Endothelial cell of umbilical vein (primary cell): ENCODE data around the gene BLACAT1. TPM values are rescaled to one million over a fixed set of nuclear protein-coding genes. Genes with fewer than 3 reads are reported as not detected.

Experiments
- BruUV-seq: library from RNA; stranded (reverse); fragments of 400-500 nt; replicated peaks from 2 replicates; lab custom pipeline; 2021; lab: Mats Ljungman, UMichigan
- CTCF ChIA-PET: fragments of 300-600, 350-600 bp; sonication (Branson Sonifier 250); formaldehyde crosslinking; loops from one replicate; lab custom pipeline; 2021; ENCODE audit warnings: antibody characterized with exemption, inconsistent platforms; lab: Charles Lee
- POLR2A ChIA-PET: fragments of 300-600, 350-600 bp; sonication (Branson Sonifier 250); formaldehyde crosslinking; loops from one replicate; lab custom pipeline; 2021; ENCODE audit warnings: antibody characterized with exemption, inconsistent platforms; lab: Charles Lee
- DNase-seq: peaks from one replicate; pipeline ENCODE4 v3.0.0-alpha.2; 2011; ENCODE audit warnings: low read depth, low spot score
- FAIRE-seq: peaks from 2 replicates; lab custom pipeline; 2011; peaks lifted over from hg19 to GRCh38; lab: Jason Lieb, UNC
- H2AFZ ChIP-seq: 2 replicates; pipeline ENCODE4 v1.6.0; 2012; ENCODE audit warnings: low read depth, low read length, control low read depth, inconsistent platforms
- H3K27ac ChIP-seq: 2 replicates; pipeline ENCODE4 v1.5.1; 2011; ENCODE audit warnings: low read depth, mild to moderate bottlenecking, control low read depth, low read length, moderate library complexity; ENCODE audit not compliant: insufficient read depth
- H3K27me3 ChIP-seq, 2 experiments: 2 replicates each; pipeline versions ENCODE4 v1.6.0 to v1.6.1; 2011; ENCODE audit warnings: low read length in 2 of 2, mixed read lengths in 1 of 2; ENCODE audit not compliant: control insufficient read depth in 2 of 2, insufficient read depth in 2 of 2
- H3K36me3 ChIP-seq, 2 experiments: 2 replicates in 1 of 2; 3 replicates in 1 of 2; pipeline ENCODE4 v1.5.1; 2011; ENCODE audit warnings: low read length in 2 of 2, mild to moderate bottlenecking in 1 of 2, moderate library complexity in 1 of 2; ENCODE audit not compliant: control insufficient read depth in 2 of 2, insufficient read depth in 2 of 2; ENCODE audit errors: extremely low read depth in 1 of 2
- H3K4me1 ChIP-seq: 3 replicates; pipeline ENCODE4 v1.5.1; 2011; ENCODE audit warnings: mild to moderate bottlenecking, low read length; ENCODE audit not compliant: control insufficient read depth, insufficient read depth; ENCODE audit errors: extremely low read depth
- H3K4me2 ChIP-seq: 2 replicates; pipeline ENCODE4 v1.6.1; 2011; ENCODE audit warnings: low read length, control low read depth, mixed read lengths; ENCODE audit not compliant: insufficient read depth
- H3K4me3 ChIP-seq, 3 experiments: fragments of 200-600 bp in 1 of 3; sonication (generic), shearing (Covaris generic) in 1 of 3; replicated peaks in 1 of 3; 2 replicates each; pipeline ENCODE4 v1.5.1; 2011 to 2016; ENCODE audit warnings: control low read depth in 3 of 3, low read length in 3 of 3, mild to moderate bottlenecking in 2 of 3, inconsistent platforms in 1 of 3, low read depth in 1 of 3, moderate library complexity in 1 of 3; ENCODE audit not compliant: insufficient read depth in 1 of 3
- H3K79me2 ChIP-seq: 2 replicates; pipeline ENCODE4 v1.6.0; 2012; ENCODE audit warnings: low read length, inconsistent platforms; ENCODE audit not compliant: control insufficient read depth, insufficient read depth
- H3K9ac ChIP-seq: replicated peaks from 2 replicates; pipeline ENCODE3; 2011; ENCODE audit warnings: low read length, control low read depth; ENCODE audit not compliant: insufficient read depth; ENCODE audit errors: extremely low read depth
- H3K9me1 ChIP-seq: replicated peaks from 3 replicates; pipeline ENCODE4 v1.6.0; 2011; ENCODE audit warnings: mild to moderate bottlenecking, low read length; ENCODE audit not compliant: control insufficient read depth, insufficient read depth; ENCODE audit errors: extremely low read depth
- H3K9me3 ChIP-seq: replicated peaks from 2 replicates; pipeline ENCODE4 v1.5.1; 2012; ENCODE audit warnings: low read length, inconsistent platforms; ENCODE audit not compliant: control insufficient read depth, insufficient read depth
- H4K20me1 ChIP-seq: replicated peaks from 2 replicates; pipeline ENCODE3; 2011; ENCODE audit warnings: mild to moderate bottlenecking, low read length; ENCODE audit not compliant: control insufficient read depth, insufficient read depth; ENCODE audit errors: extremely low read depth
- EZH2 ChIP-seq: IDR thresholded peaks from 2 replicates; pipeline ENCODE4 v1.6.1; 2012; ENCODE audit warnings: borderline replicate concordance, low read depth, mild to moderate bottlenecking, moderate library complexity, low read length, inconsistent platforms; ENCODE audit not compliant: severe bottlenecking
- FOS ChIP-seq: IDR thresholded peaks from 2 replicates; pipeline ENCODE4 v1.6.1; 2011; ENCODE audit warnings: mild to moderate bottlenecking, low read length, moderate library complexity, borderline replicate concordance; ENCODE audit not compliant: insufficient read depth
- GATA2 ChIP-seq: IDR thresholded peaks from 2 replicates; pipeline ENCODE4 v1.7.0; 2011; ENCODE audit warnings: low read depth, mild to moderate bottlenecking, moderate library complexity, mixed read lengths, low read length; ENCODE audit not compliant: insufficient read length, insufficient read depth
- JUN ChIP-seq: IDR thresholded peaks from 2 replicates; pipeline ENCODE4 v1.6.1; 2011; ENCODE audit warnings: borderline replicate concordance, low read depth; ENCODE audit not compliant: insufficient read length, insufficient read depth
- MYC ChIP-seq: IDR thresholded peaks from one replicate; pipeline ENCODE4 v1.6.1; 2011; ENCODE audit warnings: mild to moderate bottlenecking, low read depth, low read length
- POLR2A ChIP-seq: IDR thresholded peaks from 2 replicates; pipeline ENCODE4 v1.6.1; 2012; ENCODE audit warnings: low read depth, mild to moderate bottlenecking, control low read depth, low read length
- POLR2AphosphoS5 ChIP-seq: IDR thresholded peaks from 2 replicates; pipeline ENCODE4 v1.6.1; 2012; ENCODE audit warnings: low read depth, mild to moderate bottlenecking, control low read depth, low read length, moderate library complexity; ENCODE audit not compliant: insufficient read depth
- dilution Hi-C: fragments of 300-500 bp; cut with MboI; formaldehyde crosslinking; loops from one replicate; pipeline ENCODE4 v1.15.0; 2019; ENCODE audit warnings: low sequenced_read_pairs; ENCODE audit not compliant: extremely low pct_ligation_motif_present
- intact Hi-C: fragments of 100-400 bp; cut with micrococcal nuclease; formaldehyde crosslinking; loops from one replicate; pipeline ENCODE4 v1.10.0; 2022
- polyA plus RNA-seq, 4 experiments: library from polyadenylated mRNA; depleted of rRNA in 3 of 4; stranded (reverse) in 3 of 4; unstranded in 1 of 4; fragments of >200 nt; gene quantifications; 2 replicates each; pipeline versions ENCODE4 v1.2.1 to v1.2.3, GENCODE V29; 2011 to 2012; ENCODE audit warnings: missing spikeins in 1 of 4
- total RNA-seq: library from RNA; stranded (reverse); gene quantifications from 2 replicates; pipeline ENCODE4 v1.2.3, GENCODE V29; 2021
- TF ChIP-seq, protein P1 (sequence below), 2 donors: IDR thresholded peaks; 1 replicate in 1 of 2; 2 replicates in 1 of 2; pipeline ENCODE4 v1.5.1; 2011; ENCODE audit warnings: low read length in 2 of 2, mild to moderate bottlenecking in 2 of 2, moderate library complexity in 2 of 2, control low read depth in 1 of 2, inconsistent platforms in 1 of 2, low read depth in 1 of 2; ENCODE audit not compliant: insufficient read depth in 1 of 2; ENCODE audit errors: extremely low read depth in 1 of 2
- TF ChIP-seq, protein P2 (sequence below): IDR thresholded peaks from 2 replicates; pipeline ENCODE4 v1.6.1; 2011; ENCODE audit not compliant: insufficient read depth, insufficient read length

Gene BLACAT1
- total and polyA plus RNA-seq, 2 donors (not counting 3 experiments of a cell fraction or from before 2014, with no cell fraction given): not detected

DNA sequence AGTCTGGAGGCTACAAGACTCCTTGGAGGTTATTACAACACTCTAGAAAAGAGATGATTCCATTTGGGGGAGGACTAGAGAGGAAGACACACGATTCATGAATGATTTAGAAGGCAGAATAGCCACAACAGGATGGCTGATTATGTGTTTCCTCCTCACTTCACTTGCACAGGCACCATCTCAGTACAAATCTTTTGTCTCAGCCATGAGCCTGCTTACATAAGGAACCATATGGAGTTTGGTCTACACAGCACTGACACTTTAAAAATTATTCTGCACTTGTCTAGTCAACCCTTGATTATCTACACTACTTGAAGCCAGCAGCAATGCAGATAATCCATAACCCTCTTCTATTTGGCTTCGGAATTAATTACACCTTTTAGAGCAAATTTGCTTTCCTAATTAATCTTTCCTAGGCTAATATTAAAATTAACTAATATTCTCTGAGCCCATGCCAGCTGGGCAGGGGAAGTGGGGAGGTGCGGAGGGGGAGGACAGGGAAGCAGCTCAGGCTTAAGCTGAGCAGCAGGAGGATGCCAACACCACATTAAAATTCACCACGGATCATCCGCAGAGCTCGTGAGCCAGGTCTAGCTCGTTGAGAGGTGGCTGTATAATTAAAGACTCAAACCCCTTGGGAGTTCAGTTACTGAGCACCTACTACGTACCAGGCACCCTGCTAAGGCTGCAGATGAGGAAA lies 30.8 kb downstream of the BLACAT1 start:
- DNase-seq: no peak
- no TSS peak for BruUV-seq
- Histone ChIP-seq H3K4me2 (no peak overlapping the region), H3K27ac (no peak overlapping the region), H3K9me3 (no peaks in the 10 kb centered on the region), H3K4me1 (no peaks in the 10 kb centered on the region), H3K79me2 (no peaks in the 10 kb centered on the region), H3K9ac (no peak overlapping the region), H2AFZ (no peak overlapping the region), H3K4me3 (no peak overlapping the region), H3K36me3 (no peaks in the 10 kb centered on the region), H3K27me3 (peaks cover 39 to 43% of the 10 kb centered on the region in 2 experiments), H4K20me1 (no peaks in the 10 kb centered on the region), H3K9me1 (no peaks in the 10 kb centered on the region)
- no peak for FAIRE-seq
- no peak for TF ChIP-seq GATA2
- no peak for TF ChIP-seq POLR2AphosphoS5
- TF ChIP-seq, protein P1, sequence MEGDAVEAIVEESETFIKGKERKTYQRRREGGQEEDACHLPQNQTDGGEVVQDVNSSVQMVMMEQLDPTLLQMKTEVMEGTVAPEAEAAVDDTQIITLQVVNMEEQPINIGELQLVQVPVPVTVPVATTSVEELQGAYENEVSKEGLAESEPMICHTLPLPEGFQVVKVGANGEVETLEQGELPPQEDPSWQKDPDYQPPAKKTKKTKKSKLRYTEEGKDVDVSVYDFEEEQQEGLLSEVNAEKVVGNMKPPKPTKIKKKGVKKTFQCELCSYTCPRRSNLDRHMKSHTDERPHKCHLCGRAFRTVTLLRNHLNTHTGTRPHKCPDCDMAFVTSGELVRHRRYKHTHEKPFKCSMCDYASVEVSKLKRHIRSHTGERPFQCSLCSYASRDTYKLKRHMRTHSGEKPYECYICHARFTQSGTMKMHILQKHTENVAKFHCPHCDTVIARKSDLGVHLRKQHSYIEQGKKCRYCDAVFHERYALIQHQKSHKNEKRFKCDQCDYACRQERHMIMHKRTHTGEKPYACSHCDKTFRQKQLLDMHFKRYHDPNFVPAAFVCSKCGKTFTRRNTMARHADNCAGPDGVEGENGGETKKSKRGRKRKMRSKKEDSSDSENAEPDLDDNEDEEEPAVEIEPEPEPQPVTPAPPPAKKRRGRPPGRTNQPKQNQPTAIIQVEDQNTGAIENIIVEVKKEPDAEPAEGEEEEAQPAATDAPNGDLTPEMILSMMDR (IDR thresholded peaks at IDR 0.05; ENCODE audit: extremely low read depth in 1 of 2, insufficient read depth in 1 of 2, low read depth in 1 of 2, low read length in 2 of 2): no peak
- TF ChIP-seq JUN: no peak
- TF ChIP-seq, protein P2, sequence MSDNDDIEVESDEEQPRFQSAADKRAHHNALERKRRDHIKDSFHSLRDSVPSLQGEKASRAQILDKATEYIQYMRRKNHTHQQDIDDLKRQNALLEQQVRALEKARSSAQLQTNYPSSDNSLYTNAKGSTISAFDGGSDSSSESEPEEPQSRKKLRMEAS: no peak
- TF ChIP-seq EZH2: no peak
- no peak for TF ChIP-seq FOS
- TF ChIP-seq MYC: no peak
- TF ChIP-seq POLR2A: no peak
- dilution Hi-C loops: no loop called here
- POLR2A ChIA-PET: no interaction called here
- intact Hi-C loops: no loop called here
- CTCF ChIA-PET: interaction anchor here (1.6 to 6.8 kb wide), 3 partner anchors 13 to 60 kb away, joined by 4 to 38 read pairs (median 7); no protein-coding TSS in a partner anchor
